Duodenal mucosa (tissue), 2 donors: ENCODE measurements around the gene NCOA7.

ENCODE experiments used
- H3K27ac ChIP-seq: one replicate; pipeline ENCODE4 v1.7.0; 2013; ENCODE audit warnings: low read depth, low read length
- H3K27me3 ChIP-seq, 2 donors: one replicate each; pipeline ENCODE4 v1.7.0; 2013; ENCODE audit warnings: low read length in 2 of 2, control low read depth in 1 of 2; ENCODE audit not compliant: insufficient read depth in 2 of 2, control insufficient read depth in 1 of 2
- H3K36me3 ChIP-seq, 2 donors: one replicate each; pipeline ENCODE4 v1.7.0; 2013; ENCODE audit warnings: low read length in 2 of 2, control low read depth in 1 of 2; ENCODE audit not compliant: insufficient read depth in 2 of 2, control insufficient read depth in 1 of 2
- H3K4me1 ChIP-seq, 2 donors: one replicate each; pipeline ENCODE4 v1.7.0; 2013; ENCODE audit warnings: low read length in 2 of 2, control low read depth in 1 of 2; ENCODE audit not compliant: insufficient read depth in 2 of 2, control insufficient read depth in 1 of 2
- H3K4me3 ChIP-seq, 2 donors: one replicate each; pipeline ENCODE4 v1.7.0; 2013; ENCODE audit warnings: low read length in 2 of 2, low read depth in 1 of 2
- H3K9ac ChIP-seq, 2 donors: one replicate each; pipeline ENCODE4 v1.7.0; 2013; ENCODE audit warnings: low read length in 2 of 2, low read depth in 1 of 2
- H3K9me3 ChIP-seq, 2 donors: one replicate each; pipeline ENCODE4 v1.7.0; 2013; ENCODE audit warnings: low read length in 2 of 2, control low read depth in 1 of 2; ENCODE audit not compliant: control insufficient read depth in 1 of 2

NCOA7 gene

DNA sequence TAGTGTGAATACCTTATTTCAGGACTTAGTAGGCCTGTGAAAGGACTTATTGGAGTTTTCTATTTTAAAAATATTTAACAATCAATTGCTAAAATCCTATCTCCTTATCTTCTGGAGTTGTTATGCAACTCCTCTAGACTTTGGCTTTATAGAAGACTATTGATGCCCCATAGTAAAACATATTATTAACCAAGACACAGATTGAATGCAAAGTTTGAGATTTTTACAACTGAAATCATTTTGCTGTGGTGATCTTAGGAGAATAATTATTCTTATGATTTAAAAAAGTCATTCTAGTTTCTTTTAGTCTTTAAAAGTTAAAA is 36.9 kb upstream of the NCOA7 start:
- H3K36me3 ChIP-seq: no peaks in the 10 kb centered on the region
- H3K9ac ChIP-seq: no peak overlapping the region
- peaks cover 23 to 48% of the 10 kb centered on the region in 2 donors for H3K27me3 ChIP-seq
- no peak overlapping the region for H3K4me3 ChIP-seq
- no peak overlapping the region for H3K27ac ChIP-seq
- H3K9me3 ChIP-seq: no peaks in the 10 kb centered on the region
- peaks cover 8 to 16% of the 10 kb centered on the region in 2 donors for H3K4me1 ChIP-seq

GRCh38 chr6:125754566-125754965 is 36.2 kb upstream of the NCOA7 start:
- H3K27ac ChIP-seq: no peak overlapping the region
- H3K4me3 ChIP-seq: no peak overlapping the region
- peaks cover 22 to 48% of the 10 kb centered on the region in 2 donors for H3K27me3 ChIP-seq
- no peak overlapping the region for H3K9ac ChIP-seq
- no peaks in the 10 kb centered on the region for H3K36me3 ChIP-seq
- H3K9me3 ChIP-seq: no peaks in the 10 kb centered on the region
- H3K4me1 ChIP-seq: peaks cover 8 to 15% of the 10 kb centered on the region in 2 donors

DNA sequence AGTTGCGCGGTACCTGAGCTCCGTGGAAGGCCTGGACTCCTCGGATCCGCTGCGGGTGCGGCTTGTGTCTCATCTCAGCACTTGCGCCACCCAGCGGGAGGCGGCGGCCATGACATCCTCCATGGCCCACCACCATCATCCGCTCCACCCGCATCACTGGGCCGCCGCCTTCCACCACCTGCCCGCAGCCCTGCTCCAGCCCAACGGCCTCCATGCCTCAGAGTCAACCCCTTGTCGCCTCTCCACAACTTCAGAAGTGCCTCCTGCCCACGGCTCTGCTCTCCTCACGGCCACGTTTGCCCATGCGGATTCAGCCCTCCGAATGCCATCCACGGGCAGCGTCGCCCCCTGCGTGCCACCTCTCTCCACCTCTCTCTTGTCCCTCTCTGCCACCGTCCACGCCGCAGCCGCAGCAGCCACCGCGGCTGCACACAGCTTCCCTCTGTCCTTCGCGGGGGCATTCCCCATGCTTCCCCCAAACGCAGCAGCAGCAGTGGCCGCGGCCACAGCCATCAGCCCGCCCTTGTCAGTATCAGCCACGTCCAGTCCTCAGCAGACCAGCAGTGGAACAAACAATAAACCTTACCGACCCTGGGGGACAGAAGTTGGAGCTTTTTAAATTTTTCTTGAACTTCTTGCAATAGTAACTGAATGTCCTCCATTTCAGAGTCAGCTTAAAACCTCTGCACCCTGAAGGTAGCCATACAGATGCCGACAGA is 31.4 kb upstream of the NCOA7 start:
- H3K36me3 ChIP-seq: no peaks in the 10 kb centered on the region
- no peak overlapping the region for H3K27ac ChIP-seq
- peaks cover 3 to 21% of the 10 kb centered on the region in 2 donors for H3K27me3 ChIP-seq
- H3K4me3 ChIP-seq: no peak overlapping the region
- no peak overlapping the region for H3K9ac ChIP-seq
- no peaks in the 10 kb centered on the region for H3K4me1 ChIP-seq
- no peaks in the 10 kb centered on the region for H3K9me3 ChIP-seq

DNA sequence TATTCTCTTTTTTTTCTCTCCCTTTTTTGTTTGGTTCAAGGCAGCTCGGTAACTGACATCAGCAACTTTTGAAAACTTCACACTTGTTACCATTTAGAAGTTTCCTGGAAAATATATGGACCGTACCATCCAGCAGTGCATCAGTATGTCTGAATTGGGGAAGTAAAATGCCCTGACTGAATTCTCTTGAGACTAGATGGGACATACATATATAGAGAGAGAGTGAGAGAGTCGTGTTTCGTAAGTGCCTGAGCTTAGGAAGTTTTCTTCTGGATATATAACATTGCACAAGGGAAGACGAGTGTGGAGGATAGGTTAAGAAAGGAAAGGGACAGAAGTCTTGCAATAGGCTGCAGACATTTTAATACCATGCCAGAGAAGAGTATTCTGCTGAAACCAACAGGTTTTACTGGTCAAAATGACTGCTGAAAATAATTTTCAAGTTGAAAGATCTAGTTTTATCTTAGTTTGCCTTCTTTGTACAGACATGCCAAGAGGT is 30.8 kb upstream of the NCOA7 start:
- no peaks in the 10 kb centered on the region for H3K9me3 ChIP-seq
- H3K27ac ChIP-seq: no peak overlapping the region
- no peaks in the 10 kb centered on the region for H3K36me3 ChIP-seq

GRCh38 chr6:125764121-125764671 is 26.6 kb upstream of the NCOA7 start:
- H3K27me3 ChIP-seq: peaks cover 3 to 4% of the 10 kb centered on the region in 2 donors
- no peaks in the 10 kb centered on the region for H3K4me1 ChIP-seq
- H3K36me3 ChIP-seq: no peaks in the 10 kb centered on the region
- no peak overlapping the region for H3K9ac ChIP-seq
- no peaks in the 10 kb centered on the region for H3K9me3 ChIP-seq
- H3K4me3 ChIP-seq: no peak overlapping the region
- H3K27ac ChIP-seq: no peak overlapping the region

More for the DNA sequence above, 30.8 kb upstream of the NCOA7 start:
- H3K9ac ChIP-seq: no peak overlapping the region
- no peak overlapping the region for H3K4me3 ChIP-seq
- peaks cover 3 to 14% of the 10 kb centered on the region in 2 donors for H3K27me3 ChIP-seq
- H3K4me1 ChIP-seq: no peaks in the 10 kb centered on the region

DNA sequence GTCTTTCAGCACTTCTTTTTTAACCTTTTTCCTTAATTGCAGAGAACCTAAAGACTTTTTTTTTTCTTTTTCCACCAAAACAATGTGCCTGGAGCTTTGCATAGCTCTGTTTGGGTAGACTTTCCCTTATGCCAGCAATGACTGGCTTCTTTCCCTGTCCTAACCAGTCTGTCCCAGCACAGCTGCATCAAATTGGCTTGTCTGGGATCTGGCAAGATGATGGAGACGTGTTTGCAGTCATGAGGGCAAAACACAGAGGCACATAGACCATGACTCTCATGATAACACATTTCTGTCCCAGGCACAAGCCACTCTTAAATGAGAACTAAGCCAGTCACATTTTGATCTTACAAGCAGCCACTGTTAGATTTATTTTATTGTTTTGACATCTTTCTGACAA is 24.8 kb upstream of the NCOA7 start:
- Histone ChIP-seq H3K9me3 (no peaks in the 10 kb centered on the region), H3K27ac (no peak overlapping the region), H3K36me3 (no peaks in the 10 kb centered on the region), H3K4me3 (no peak overlapping the region), H3K27me3 (peaks cover 0 to 4% of the 10 kb centered on the region in 2 donors), H3K4me1 (no peaks in the 10 kb centered on the region), H3K9ac (no peak overlapping the region)

- Histone ChIP-seq H3K4me1 (no peaks in the 10 kb centered on the region), H3K27me3 (no peaks in the 10 kb centered on the region), H3K36me3 (no peaks in the 10 kb centered on the region), H3K9me3 (no peaks in the 10 kb centered on the region), H3K4me3 (no peak overlapping the region), H3K9ac (no peak overlapping the region), H3K27ac (no peak overlapping the region)
Observed at GRCh38 chr6:125766641-125767040, 24.1 kb upstream of the NCOA7 start.

DNA sequence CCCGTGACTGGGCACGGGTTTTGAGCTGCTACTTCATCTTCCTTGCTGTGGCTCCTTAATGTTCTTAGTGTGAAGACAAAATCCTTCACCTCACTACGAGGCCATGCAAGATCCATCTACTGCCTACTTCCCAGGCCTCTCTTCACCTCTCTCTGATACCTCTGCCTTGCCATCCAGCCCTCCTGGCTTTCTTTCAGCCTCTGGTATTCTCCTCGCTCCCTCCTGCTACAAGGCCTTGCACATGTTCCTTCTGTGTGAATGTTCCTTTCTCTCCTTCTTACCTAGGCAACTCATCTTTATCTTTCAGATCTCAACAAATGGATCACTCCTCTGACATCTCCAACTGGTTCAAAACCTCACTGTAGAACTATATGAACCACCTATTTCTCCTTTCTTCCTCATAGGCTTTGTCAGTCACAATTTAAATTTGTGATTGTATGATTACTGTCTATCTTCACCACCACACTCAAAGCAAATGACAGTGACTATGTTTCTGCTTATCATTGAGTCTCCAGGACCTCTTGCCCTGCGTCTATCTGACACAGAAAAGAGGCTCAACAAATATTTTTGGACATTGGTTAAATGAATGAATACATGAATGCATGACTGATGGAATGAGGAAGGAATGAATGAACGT is 21.5 kb upstream of the NCOA7 start:
- H3K4me1 ChIP-seq: no peaks in the 10 kb centered on the region
- no peaks in the 10 kb centered on the region for H3K27me3 ChIP-seq
- no peaks in the 10 kb centered on the region for H3K9me3 ChIP-seq
- no peak overlapping the region for H3K27ac ChIP-seq
- no peak overlapping the region for H3K4me3 ChIP-seq
- no peaks in the 10 kb centered on the region for H3K36me3 ChIP-seq
- H3K9ac ChIP-seq: no peak overlapping the region

GRCh38 chr6:125773387-125774341 is 17.1 kb upstream of the NCOA7 start:
- H3K36me3 ChIP-seq: no peaks in the 10 kb centered on the region
- H3K9ac ChIP-seq: no peak overlapping the region
- no peak overlapping the region for H3K4me3 ChIP-seq
- H3K27me3 ChIP-seq: no peaks in the 10 kb centered on the region
- no peaks in the 10 kb centered on the region for H3K9me3 ChIP-seq
- H3K4me1 ChIP-seq: no peaks in the 10 kb centered on the region
- no peak overlapping the region for H3K27ac ChIP-seq
